KMS-11 (cell line): ENCODE data around the gene STK32A.

ENCODE experiments used
- H2AFZ ChIP-seq: fragments of 200-600 bp; sonication (generic); 2 replicates; pipeline ENCODE4 v1.6.1; 2016; ENCODE audit warnings: antibody characterized with exemption, mixed run types, low read depth
- H3K27ac ChIP-seq: fragments of 200-600 bp; sonication (generic); 2 replicates; pipeline ENCODE4 v1.6.1; 2016; ENCODE audit warnings: mild to moderate bottlenecking, mixed run types
- H3K27me3 ChIP-seq: fragments of 200-600 bp; sonication (generic); 2 replicates; pipeline ENCODE4 v1.6.1; 2017; ENCODE audit warnings: mild to moderate bottlenecking, low read depth, mixed run types, moderate library complexity; ENCODE audit not compliant: insufficient read depth
- H3K36me3 ChIP-seq: fragments of 200-600 bp; sonication (generic); 2 replicates; pipeline ENCODE4 v1.6.1; 2017; ENCODE audit warnings: mild to moderate bottlenecking, mixed run types; ENCODE audit not compliant: insufficient read depth
- H3K4me1 ChIP-seq: fragments of 200-600 bp; sonication (generic); 2 replicates; pipeline ENCODE4 v1.6.1; 2016; ENCODE audit warnings: mild to moderate bottlenecking, low read depth, mixed run types; ENCODE audit not compliant: poor library complexity, severe bottlenecking
- H3K4me2 ChIP-seq: fragments of 200-600 bp; sonication (generic); 2 replicates; pipeline ENCODE4 v1.7.0; 2016; ENCODE audit warnings: mild to moderate bottlenecking, mixed run types
- H3K4me3 ChIP-seq: fragments of 200-600 bp; sonication (generic); IDR thresholded peaks from 2 replicates; pipeline ENCODE4 v1.6.1; 2017; ENCODE audit warnings: low read depth, low read length, mixed read lengths; ENCODE audit not compliant: insufficient read depth
- H3K79me2 ChIP-seq: fragments of 200-600 bp; sonication (generic); 2 replicates; pipeline ENCODE4 v1.6.1; 2016; ENCODE audit warnings: low read depth, mixed run types; ENCODE audit not compliant: insufficient read depth
- H3K9ac ChIP-seq: fragments of 200-600 bp; sonication (generic); 2 replicates; pipeline ENCODE4 v1.6.1; 2016; ENCODE audit warnings: mild to moderate bottlenecking, mixed run types
- H4K20me1 ChIP-seq: fragments of 200-600 bp; sonication (generic); 2 replicates; pipeline ENCODE4 v1.6.1; 2016; ENCODE audit warnings: mild to moderate bottlenecking, mixed run types; ENCODE audit not compliant: insufficient read depth
- CTCF ChIP-seq: fragments of 200-600 bp; sonication (generic); conservative IDR thresholded peaks from 2 replicates; pipeline ENCODE4 v1.6.1; 2017; ENCODE audit warnings: low read depth, mild to moderate bottlenecking, antibody characterized with exemption, low read length, moderate library complexity, mixed read lengths

Gene STK32A

GRCh38 chr5:147413266-147413665 lies 178.4 kb downstream of the STK32A start:
- H3K36me3 ChIP-seq: no peaks in the 10 kb centered on the region
- no peak for TF ChIP-seq CTCF

GRCh38 chr5:147415651-147416050 lies 180.8 kb downstream of the STK32A start:
- peaks cover 38% of the 10 kb centered on the region for H3K4me1 ChIP-seq
- no peak overlapping the region for H3K4me2 ChIP-seq
- H3K4me3 ChIP-seq: no peak overlapping the region
- H4K20me1 ChIP-seq: no peaks in the 10 kb centered on the region
- no peak overlapping the region for H3K9ac ChIP-seq
- no peaks in the 10 kb centered on the region for H3K27me3 ChIP-seq
- no peak for TF ChIP-seq CTCF
- no peaks in the 10 kb centered on the region for H3K79me2 ChIP-seq
- no peaks in the 10 kb centered on the region for H3K36me3 ChIP-seq
- H2AFZ ChIP-seq: no peak overlapping the region
- H3K27ac ChIP-seq: no peak overlapping the region

More at GRCh38 chr5:147413266-147413665, 178.4 kb downstream of the STK32A start:
- Histone ChIP-seq H3K4me3 (no peak overlapping the region), H3K79me2 (no peaks in the 10 kb centered on the region), H3K4me2 (no peak overlapping the region), H4K20me1 (no peaks in the 10 kb centered on the region), H3K4me1 (peaks cover 62% of the 10 kb centered on the region), H3K9ac (no peak overlapping the region), H3K27ac (no peak overlapping the region), H3K27me3 (no peaks in the 10 kb centered on the region), H2AFZ (no peak overlapping the region)

GRCh38 chr5:147417135-147417813 lies 182.4 kb downstream of the STK32A start:
- Histone ChIP-seq H3K4me1 (peaks cover 25% of the 10 kb centered on the region), H3K4me2 (no peak overlapping the region), H3K36me3 (no peaks in the 10 kb centered on the region), H3K79me2 (no peaks in the 10 kb centered on the region), H3K4me3 (no peak overlapping the region), H3K27ac (no peak overlapping the region), H3K9ac (no peak overlapping the region), H2AFZ (no peak overlapping the region), H4K20me1 (no peaks in the 10 kb centered on the region), H3K27me3 (no peaks in the 10 kb centered on the region)
- no peak for TF ChIP-seq CTCF

- H3K36me3 ChIP-seq: no peaks in the 10 kb centered on the region
- no peak overlapping the region for H3K4me2 ChIP-seq
- H4K20me1 ChIP-seq: no peaks in the 10 kb centered on the region
- H3K4me3 ChIP-seq: no peak overlapping the region
- peaks cover 13% of the 10 kb centered on the region for H3K4me1 ChIP-seq
- no peaks in the 10 kb centered on the region for H3K79me2 ChIP-seq
- H2AFZ ChIP-seq: no peak overlapping the region
- H3K9ac ChIP-seq: no peak overlapping the region
- H3K27ac ChIP-seq: no peak overlapping the region
- H3K27me3 ChIP-seq: no peaks in the 10 kb centered on the region
- TF ChIP-seq CTCF: no peak
These were observed 183.8 kb downstream of the STK32A start for GRCh38 chr5:147418613-147419012.
